Lung microvascular endothelial cell (primary cell): ENCODE data around the gene MCRIP1. TPM values are rescaled to one million over a fixed set of nuclear protein-coding genes. Genes with fewer than 3 reads are reported as not detected.
A peak's percentile ranks its signal among the peaks of the same experiment; 100 is the strongest.

Experiments used
- DNase-seq, 2 donors: peaks; one replicate each; pipeline versions ENCODE4 v3.0.0 to v3.0.0-alpha.2; 2010; ENCODE audit warnings: low read depth in 2 of 2
- total RNA-seq: library from RNA; depleted of rRNA; stranded (reverse); fragments of >200 nt; gene quantifications from 2 replicates; pipeline ENCODE4 v1.2.1, GENCODE V29; 2014

The MCRIP1 gene
- total RNA-seq, 1 donor from 2014 or later = 178 TPM

DNA sequence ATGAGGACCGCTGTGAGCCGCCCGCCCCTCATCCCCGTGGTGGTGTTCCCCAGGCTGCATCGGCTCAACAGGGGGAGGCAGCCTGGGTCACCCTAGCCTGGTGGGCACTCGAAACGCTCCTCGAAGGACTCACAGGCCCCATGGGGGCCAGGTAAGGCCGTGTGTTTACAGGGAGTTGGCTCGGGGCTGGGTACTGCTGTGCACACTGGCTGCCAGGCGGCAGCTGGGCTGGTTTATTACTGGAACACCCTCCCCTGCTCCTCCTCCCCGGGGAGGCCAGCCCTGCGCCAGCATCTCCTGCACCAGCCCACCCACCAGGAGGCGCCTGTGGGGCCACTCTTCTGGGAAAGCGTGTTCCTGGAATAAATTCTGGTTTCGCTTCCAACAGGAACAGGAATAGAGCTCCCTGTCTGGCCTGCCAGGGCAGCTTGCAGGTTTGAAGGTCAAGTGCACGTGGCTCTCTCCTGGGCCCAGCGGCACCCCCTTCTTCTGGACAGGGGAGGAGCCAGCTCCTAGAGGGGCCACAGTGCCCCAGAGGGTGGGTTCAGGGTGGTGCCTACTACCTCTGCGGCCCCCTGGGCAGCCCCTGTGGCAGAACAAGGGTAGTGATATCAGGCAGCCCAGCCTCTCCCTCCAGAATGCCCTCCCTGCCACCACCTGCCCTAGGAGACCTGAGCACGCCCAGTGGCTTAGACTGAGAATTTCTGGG is 11.3 kb downstream of the MCRIP1 start:
- DNase-seq = peak; percentile 82 to 92

GRCh38 chr17:81821147-81821546 is 11.9 kb downstream of the MCRIP1 start:
- DNase-seq = no peak

GRCh38 chr17:81819708-81820107 is 13.4 kb downstream of the MCRIP1 start:
- DNase-seq = no peak

GRCh38 chr17:81817758-81818147 is 15.3 kb downstream of the MCRIP1 start:
- DNase-seq = no peak

DNA sequence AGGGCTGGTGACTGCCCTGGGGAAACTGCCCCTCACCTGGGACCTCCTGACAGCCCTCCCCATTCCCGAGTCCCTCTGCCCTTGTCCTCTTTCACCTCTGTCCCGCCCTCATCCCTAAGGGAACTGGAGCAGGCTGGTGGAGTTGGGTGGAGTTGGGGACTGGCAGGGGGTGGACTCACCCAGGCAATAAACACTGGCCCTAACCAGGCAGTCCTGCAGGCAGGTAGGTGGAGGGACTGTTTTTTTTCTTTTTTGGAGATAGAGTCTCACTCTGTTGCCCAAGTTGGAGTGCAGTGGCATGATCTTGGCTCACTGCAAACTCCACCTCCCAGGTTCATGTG is 17.5 kb downstream of the MCRIP1 start:
- DNase-seq = no peak

DNA sequence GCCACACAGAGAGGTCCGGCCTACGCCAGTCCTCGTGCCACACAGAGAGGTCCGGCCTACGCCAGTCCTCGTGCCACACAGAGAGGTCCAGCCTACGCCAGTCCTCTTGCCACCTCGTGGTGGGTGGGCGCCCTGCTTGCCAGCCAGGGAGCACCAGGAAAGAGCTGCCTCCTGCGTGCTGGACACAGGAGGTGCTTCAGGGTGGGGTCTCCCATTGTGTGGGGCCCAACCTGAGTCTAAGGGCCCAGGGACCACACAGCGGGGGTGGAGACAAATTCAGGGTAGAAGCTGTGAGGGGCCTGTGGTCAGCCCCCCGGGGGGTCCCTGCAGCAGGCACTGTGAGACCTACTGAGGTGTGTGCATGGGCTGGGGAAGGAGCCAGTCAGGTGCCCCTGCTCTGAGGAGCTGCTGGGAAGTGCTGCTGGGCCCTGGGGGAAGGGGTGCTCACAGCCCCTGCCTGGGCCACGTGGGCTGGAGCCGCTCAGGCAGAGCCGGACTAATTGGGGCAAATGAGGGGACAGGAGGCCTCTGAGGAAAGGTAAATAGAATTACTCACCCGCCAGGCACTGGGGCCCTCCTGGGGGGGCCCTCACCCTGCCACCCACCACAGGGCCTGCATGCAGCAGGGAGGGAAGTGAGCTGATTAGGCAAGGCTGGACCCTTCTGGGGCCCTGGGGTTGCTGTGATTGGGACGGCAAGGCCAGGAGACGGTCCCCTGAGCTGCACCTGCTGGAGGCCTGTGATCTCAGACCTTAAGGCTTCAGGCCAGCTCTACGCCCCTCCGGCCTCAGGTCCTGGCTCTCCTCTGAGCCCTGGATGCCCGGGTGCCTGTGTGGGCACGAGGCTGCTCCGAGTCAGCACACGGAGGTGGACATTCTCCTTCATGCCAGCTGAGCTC is 18.1 kb downstream of the MCRIP1 start:
- DNase-seq = no peak

GRCh38 chr17:81813861-81814683 is 19.0 kb downstream of the MCRIP1 start:
- no peak for DNase-seq

DNA sequence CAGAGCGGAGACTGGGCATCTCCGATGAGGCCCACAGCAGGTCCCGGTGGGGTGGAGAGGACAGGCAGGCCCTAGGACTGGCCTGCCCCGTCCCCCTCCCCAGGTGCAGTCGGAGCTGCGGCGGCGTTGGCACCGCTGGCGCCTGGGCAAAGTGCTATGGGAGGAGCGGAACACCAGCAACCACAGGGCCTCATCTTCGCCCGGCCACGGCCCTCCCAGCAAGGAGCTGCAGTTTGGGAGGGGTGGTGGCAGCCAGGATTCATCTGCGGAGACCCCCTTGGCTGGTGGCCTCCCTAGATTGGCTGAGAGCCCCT is 19.8 kb downstream of the MCRIP1 start:
- no peak for DNase-seq

DNA sequence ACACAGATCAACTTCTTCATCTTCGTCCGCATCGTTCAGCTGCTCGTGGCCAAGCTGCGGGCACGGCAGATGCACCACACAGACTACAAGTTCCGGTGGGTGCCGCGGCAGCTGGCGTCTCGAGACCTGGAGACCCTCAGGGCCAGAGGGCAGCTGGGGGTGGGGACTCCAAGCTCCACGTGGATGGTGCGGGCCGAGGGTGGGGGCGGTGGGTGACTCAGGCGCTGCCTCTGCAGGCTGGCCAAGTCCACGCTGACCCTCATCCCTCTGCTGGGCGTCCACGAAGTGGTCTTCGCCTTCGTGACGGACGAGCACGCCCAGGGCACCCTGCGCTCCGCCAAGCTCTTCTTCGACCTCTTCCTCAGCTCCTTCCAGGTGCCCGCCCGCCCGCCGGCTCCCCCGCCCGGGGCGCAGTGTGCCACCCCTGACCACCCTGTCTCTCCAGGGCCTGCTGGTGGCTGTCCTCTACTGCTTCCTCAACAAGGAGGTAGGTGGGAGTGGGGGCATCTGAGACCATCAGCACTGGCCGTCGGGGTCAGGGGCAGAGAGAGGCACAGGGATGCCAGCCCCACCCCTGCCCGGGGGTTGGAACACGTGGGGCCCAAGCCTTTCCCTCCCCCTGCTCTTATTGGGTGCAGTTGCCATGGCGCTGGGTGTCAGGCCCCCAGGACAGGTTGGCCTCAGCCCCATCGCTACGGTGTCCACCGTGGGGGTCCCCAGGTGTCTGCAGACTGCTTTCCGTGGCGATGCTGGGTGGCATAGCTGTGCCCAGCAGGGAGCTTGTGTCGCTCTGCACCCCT is 20.3 kb downstream of the MCRIP1 start:
- DNase-seq = no peak

- no peak for DNase-seq
Observed at GRCh38 chr17:81811705-81812570, 21.2 kb downstream of the MCRIP1 start.

DNA sequence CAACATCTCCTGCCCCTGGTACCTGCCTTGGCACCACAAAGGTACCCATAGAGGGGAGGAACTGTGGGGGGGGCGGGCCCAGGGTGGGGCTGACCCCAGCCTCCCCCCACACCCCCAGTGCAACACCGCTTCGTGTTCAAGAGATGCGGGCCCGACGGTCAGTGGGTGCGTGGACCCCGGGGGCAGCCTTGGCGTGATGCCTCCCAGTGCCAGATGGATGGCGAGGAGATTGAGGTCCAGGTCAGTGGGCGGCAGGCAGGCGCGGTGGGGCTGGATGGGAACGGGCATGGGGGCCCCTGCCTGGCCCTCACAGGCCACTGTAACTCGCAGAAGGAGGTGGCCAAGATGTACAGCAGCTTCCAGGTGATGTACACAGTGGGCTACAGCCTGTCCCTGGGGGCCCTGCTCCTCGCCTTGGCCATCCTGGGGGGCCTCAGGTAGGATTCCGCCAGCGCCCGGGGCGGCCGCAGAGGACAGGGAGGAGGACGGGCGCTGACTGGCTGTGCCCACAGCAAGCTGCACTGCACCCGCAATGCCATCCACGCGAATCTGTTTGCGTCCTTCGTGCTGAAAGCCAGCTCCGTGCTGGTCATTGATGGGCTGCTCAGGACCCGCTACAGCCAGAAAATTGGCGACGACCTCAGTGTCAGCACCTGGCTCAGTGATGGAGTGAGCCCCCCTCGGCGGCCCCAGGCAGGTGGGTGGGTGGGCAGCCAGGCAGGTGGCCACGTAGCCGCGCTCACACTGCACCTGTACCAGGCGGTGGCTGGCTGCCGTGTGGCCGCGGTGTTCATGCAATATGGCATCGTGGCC is 22.0 kb downstream of the MCRIP1 start:
- DNase-seq = no peak

DNA sequence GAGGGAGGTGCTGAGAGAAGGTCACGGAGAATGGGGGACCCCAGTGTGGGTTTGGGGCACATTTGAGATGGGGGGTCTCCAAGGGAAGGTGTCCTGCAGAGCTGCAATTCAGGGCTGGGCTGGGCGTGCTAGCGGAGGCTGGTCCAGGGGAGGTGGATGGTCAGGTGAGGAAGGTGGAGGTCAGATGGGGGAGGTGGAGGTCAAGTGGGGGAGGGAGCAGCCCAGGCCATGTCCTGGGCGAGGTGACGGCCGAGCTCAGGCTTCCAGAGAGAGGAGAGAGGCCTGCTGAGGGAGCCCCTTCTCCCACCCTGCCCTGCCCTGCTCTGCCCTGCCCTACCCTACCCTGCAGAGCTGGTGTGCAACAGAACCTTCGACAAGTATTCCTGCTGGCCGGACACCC is 22.6 kb downstream of the MCRIP1 start:
- DNase-seq = no peak

DNA sequence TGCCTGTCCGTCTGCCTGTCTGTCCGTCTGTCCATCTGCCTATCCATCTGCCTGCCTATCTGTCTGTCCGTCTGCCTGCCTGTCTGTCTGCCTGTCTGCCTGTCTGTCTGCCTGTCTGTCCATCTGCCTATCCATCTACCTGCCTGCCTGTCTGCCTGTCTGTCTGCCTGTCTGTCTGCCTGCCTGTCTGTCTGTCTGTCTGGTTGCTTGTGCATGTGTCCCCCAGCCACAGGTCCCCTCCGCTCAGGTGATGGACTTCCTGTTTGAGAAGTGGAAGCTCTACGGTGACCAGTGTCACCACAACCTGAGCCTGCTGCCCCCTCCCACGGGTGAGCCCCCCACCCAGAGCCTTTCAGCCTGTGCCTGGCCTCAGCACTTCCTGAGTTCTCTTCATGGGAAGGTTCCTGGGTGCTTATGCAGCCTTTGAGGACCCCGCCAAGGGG is 23.5 kb downstream of the MCRIP1 start:
- no peak for DNase-seq

- no peak for DNase-seq
Observed at GRCh38 chr17:81808778-81809555, 24.1 kb downstream of the MCRIP1 start.

DNA sequence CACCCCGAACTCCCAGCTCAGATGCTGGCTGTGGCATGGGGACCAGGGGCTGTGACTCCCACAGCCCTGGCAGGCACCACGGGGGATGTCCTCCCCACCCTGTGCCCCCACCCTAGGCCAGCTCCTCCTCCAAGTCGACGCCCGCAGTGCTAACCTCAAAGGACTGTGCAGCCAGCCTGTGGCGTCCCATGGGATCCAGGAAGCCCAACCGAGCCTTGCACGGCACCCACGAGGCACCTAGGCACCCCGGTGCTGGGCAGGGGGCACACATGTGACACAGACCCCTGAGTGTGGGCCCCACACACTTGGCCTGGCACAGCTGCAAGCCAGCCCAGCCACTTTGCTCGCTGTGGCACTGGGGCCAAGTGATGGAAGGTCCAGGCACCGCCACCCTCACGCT is 25.3 kb downstream of the MCRIP1 start:
- no peak for DNase-seq

- DNase-seq = no peak
Observed at GRCh38 chr17:81807210-81807719, 25.8 kb downstream of the MCRIP1 start.

GRCh38 chr17:81806461-81807209 is 26.5 kb downstream of the MCRIP1 start:
- no peak for DNase-seq
